Osteoblast (primary cell): ENCODE results near the gene CDC26. TPM values are rescaled to one million over a fixed set of nuclear protein-coding genes. Genes with fewer than 3 reads are reported as not detected.

Experiments used
- DNase-seq: peaks from one replicate; pipeline ENCODE4 v3.0.0; 2011; ENCODE audit warnings: low spot score, mixed read lengths; ENCODE audit not compliant: insufficient read length; ENCODE audit errors: missing footprints
- H2AFZ ChIP-seq: 2 replicates; pipeline ENCODE4 v1.6.0; 2011; ENCODE audit warnings: mild to moderate bottlenecking, low read length
- H3K27ac ChIP-seq: 2 replicates; pipeline ENCODE4 v1.5.1; 2011; ENCODE audit warnings: mild to moderate bottlenecking, low read depth, low read length, moderate library complexity
- H3K27me3 ChIP-seq: 2 replicates; pipeline ENCODE4 v1.6.0; 2012; ENCODE audit warnings: mild to moderate bottlenecking, control low read depth, inconsistent platforms, low read length, moderate library complexity; ENCODE audit not compliant: insufficient read depth
- H3K36me3 ChIP-seq: 2 replicates; pipeline ENCODE4 v1.5.1; 2011; ENCODE audit warnings: mild to moderate bottlenecking, low read length, control low read depth, moderate library complexity; ENCODE audit not compliant: insufficient read depth
- H3K4me1 ChIP-seq: 2 replicates; pipeline ENCODE4 v1.5.1; 2011; ENCODE audit warnings: mild to moderate bottlenecking, low read length, control low read depth, moderate library complexity; ENCODE audit not compliant: insufficient read depth
- H3K4me2 ChIP-seq: 2 replicates; pipeline ENCODE4 v1.6.0; 2011; ENCODE audit warnings: mild to moderate bottlenecking, low read length; ENCODE audit not compliant: insufficient read depth
- H3K4me3 ChIP-seq: fragments of 200-600 bp; sonication (generic); 3 replicates; pipeline ENCODE4 v1.5.1; 2012; ENCODE audit warnings: mild to moderate bottlenecking, low read length, inconsistent platforms; ENCODE audit not compliant: insufficient read depth
- H3K79me2 ChIP-seq: 2 replicates; pipeline ENCODE4 v1.6.0; 2012; ENCODE audit warnings: mild to moderate bottlenecking, low read length, control low read depth, inconsistent platforms; ENCODE audit not compliant: insufficient read depth
- H3K9me3 ChIP-seq: 2 replicates; pipeline ENCODE4 v1.5.1; 2011; ENCODE audit warnings: low read depth, low read length, control low read depth
- H4K20me1 ChIP-seq: 2 replicates; pipeline ENCODE4 v1.6.0; 2012; ENCODE audit warnings: mild to moderate bottlenecking, low read length, control low read depth; ENCODE audit not compliant: insufficient read depth
- CTCF ChIP-seq: IDR thresholded peaks from 2 replicates; pipeline ENCODE4 v1.5.1; 2011; ENCODE audit warnings: mild to moderate bottlenecking, low read depth, low read length, moderate library complexity; ENCODE audit errors: extremely low read depth
- total RNA-seq: library from RNA; depleted of rRNA; stranded (reverse); fragments of >200 nt; gene quantifications from 2 replicates; pipeline ENCODE4 v1.2.3, GENCODE V29; 2012

Gene CDC26
- total RNA-seq, 1 donor, result 27.9 TPM

- DNase-seq, result peak; percentile 47
- H3K36me3 ChIP-seq, result peaks cover 8% of the 10 kb centered on the region
- H3K27ac ChIP-seq, result peak overlapping the region; percentile 92
- H3K4me1 ChIP-seq, result peaks cover 28% of the 10 kb centered on the region
- H3K9me3 ChIP-seq, result no peaks in the 10 kb centered on the region
- TF ChIP-seq CTCF, result no peak
- no peaks in the 10 kb centered on the region for H3K27me3 ChIP-seq
- H4K20me1 ChIP-seq, result peaks cover 6% of the 10 kb centered on the region
- H2AFZ ChIP-seq, result peak overlapping the region; percentile 97
- H3K4me3 ChIP-seq, result peak overlapping the region; percentile 97
- peak overlapping the region; percentile 98 for H3K4me2 ChIP-seq
- H3K79me2 ChIP-seq, result peaks cover 91% of the 10 kb centered on the region
Measured at GRCh38 chr9:113220467-113221002, 54.8 kb downstream of the CDC26 start.

- TF ChIP-seq CTCF, result no peak
- peaks cover 28% of the 10 kb centered on the region for H3K4me1 ChIP-seq
Measured at GRCh38 chr9:113219969-113220368, 55.4 kb downstream of the CDC26 start.

GRCh38 chr9:113219186-113219936, 56.0 kb downstream of the CDC26 start:
- H3K9me3 ChIP-seq, result no peaks in the 10 kb centered on the region
- no peak for DNase-seq
- no peak for TF ChIP-seq CTCF
- H4K20me1 ChIP-seq, result peaks cover 6% of the 10 kb centered on the region
- peak overlapping the region; percentile 97 for H3K4me3 ChIP-seq
- H3K4me2 ChIP-seq, result peak overlapping the region; percentile 98
- peak overlapping the region; percentile 92 for H3K27ac ChIP-seq
- H3K27me3 ChIP-seq, result no peaks in the 10 kb centered on the region
- H3K79me2 ChIP-seq, result peaks cover 90% of the 10 kb centered on the region
- peaks cover 6% of the 10 kb centered on the region for H3K36me3 ChIP-seq
- peaks cover 28% of the 10 kb centered on the region for H3K4me1 ChIP-seq
- no peak overlapping the region for H2AFZ ChIP-seq

More at GRCh38 chr9:113219969-113220368, 55.4 kb downstream of the CDC26 start:
- H4K20me1 ChIP-seq, result peaks cover 6% of the 10 kb centered on the region
- H3K27ac ChIP-seq, result peak overlapping the region; percentile 92
- H3K4me3 ChIP-seq, result peak overlapping the region; percentile 97
- DNase-seq, result no peak
- H3K9me3 ChIP-seq, result no peaks in the 10 kb centered on the region
- no peaks in the 10 kb centered on the region for H3K27me3 ChIP-seq
- H2AFZ ChIP-seq, result no peak overlapping the region
- peak overlapping the region; percentile 98 for H3K4me2 ChIP-seq
- H3K36me3 ChIP-seq, result peaks cover 5% of the 10 kb centered on the region
- peaks cover 89% of the 10 kb centered on the region for H3K79me2 ChIP-seq

Other genes with a start within 250 kb of the CDC26 start
- gene ZFP37, start 218.8 kb downstream of the CDC26 start, total RNA-seq, result 3.2 and 3.3 TPM in 2 replicates
- gene SLC31A2, start 124.6 kb downstream of the CDC26 start, total RNA-seq, result 23.0 and 24.6 TPM in 2 replicates
- 29.8 and 31.8 TPM in 2 replicates for gene FKBP15, start 54.3 kb downstream of the CDC26 start, total RNA-seq
- 45.2 and 53.0 TPM in 2 replicates for gene SLC31A1, start 54.0 kb downstream of the CDC26 start, total RNA-seq
- gene PRPF4, start 86 bp upstream of the CDC26 start, total RNA-seq, result 18.1 and 21.8 TPM in 2 replicates
- gene RNF183, start 27.8 kb upstream of the CDC26 start, total RNA-seq, result not detected in 2 replicates
- gene WDR31, start 64.7 kb upstream of the CDC26 start, total RNA-seq, result 1.4 and 2.4 TPM in 2 replicates
- gene BSPRY, start 74.0 kb upstream of the CDC26 start, total RNA-seq, result not detected in 2 replicates
- 7.2 and 15.6 TPM in 2 replicates for gene HDHD3, start 101.4 kb upstream of the CDC26 start, total RNA-seq
- gene ALAD, start 125.7 kb upstream of the CDC26 start, total RNA-seq, result 23.9 and 26.8 TPM in 2 replicates
- 30.8 and 34.5 TPM in 2 replicates for gene POLE3, start 135.1 kb upstream of the CDC26 start, total RNA-seq
- 0.36 and 0.88 TPM in 2 replicates for gene C9orf43, start 135.2 kb upstream of the CDC26 start, total RNA-seq
- 77.4 and 99.3 TPM in 2 replicates for gene RGS3, start 188.2 kb upstream of the CDC26 start, total RNA-seq